Panc1 (cell line): ENCODE results near the gene PKP4.

Experiments used
- CTCF ChIP-seq: fragments of 450-650 bp; IDR thresholded peaks from 2 replicates; pipeline ENCODE4 v1.5.1; 2017; ENCODE audit warnings: mild to moderate bottlenecking
- SIN3A ChIP-seq: IDR thresholded peaks from 2 replicates; pipeline ENCODE4 v1.6.1; 2012; ENCODE audit warnings: low read depth, mild to moderate bottlenecking, low read length, moderate library complexity, borderline replicate concordance; ENCODE audit not compliant: insufficient read depth

DNA sequence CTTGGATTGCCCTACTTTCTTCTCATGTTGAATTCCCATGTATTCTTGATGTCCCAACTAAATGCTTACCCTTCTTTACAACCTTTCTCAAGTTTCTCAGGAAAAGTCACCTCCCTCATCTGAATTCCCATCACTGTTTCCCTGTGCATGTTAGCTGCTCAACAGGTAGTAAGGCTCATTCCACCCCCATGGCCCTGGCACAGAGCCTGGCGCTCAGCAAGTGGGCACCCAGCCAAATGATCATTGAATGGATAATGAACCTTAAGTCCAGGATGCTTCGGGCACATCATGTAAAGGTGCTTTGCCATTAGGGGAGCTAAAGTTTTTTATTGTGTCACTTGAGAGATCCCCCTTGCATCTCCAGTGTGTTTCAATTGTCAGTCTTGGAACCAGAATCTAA, 124.0 kb downstream of the PKP4 start:
- TF ChIP-seq CTCF: no peak
- no peak for TF ChIP-seq SIN3A
